ENCODE results near the gene TPO. TPM values are rescaled to one million over a fixed set of nuclear protein-coding genes. Genes with fewer than 3 reads are reported as not detected.

TPO gene
- total RNA-seq, 1 experiment from 2014 or later: not detected

DNA sequence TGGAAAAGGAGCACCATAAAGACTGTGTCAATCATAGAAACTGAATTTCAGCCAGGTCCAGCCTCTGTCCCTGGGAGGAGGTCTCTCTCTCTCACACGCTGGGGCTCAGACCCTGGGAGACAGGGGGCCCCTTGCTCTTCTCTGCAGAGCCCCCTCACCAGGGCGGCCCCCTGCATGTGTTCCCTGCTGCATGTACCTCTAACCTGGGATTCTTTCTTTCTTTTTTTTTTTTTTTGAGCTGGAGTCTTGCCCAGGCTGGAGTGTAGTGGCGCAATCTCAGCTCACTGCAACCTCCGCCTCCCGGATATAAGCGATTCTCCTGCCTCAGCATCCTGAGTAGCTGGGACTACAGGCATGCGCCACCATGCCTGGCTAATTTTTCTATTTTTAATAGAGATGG is 46.5 kb downstream of the TPO start:
- Mint-ChIP-seq H3K27ac (no peak overlapping the region), H3K36me3 (no peaks in the 10 kb centered on the region), H3K27me3 (ENCODE audit: low read depth) (peaks cover 10% of the 10 kb centered on the region; the same call in 1 of the 2 replicates), H3K9me3 (peaks cover 33% of the 10 kb centered on the region), H3K4me1 (peaks cover 7% of the 10 kb centered on the region), H3K4me3 (no peak overlapping the region)
- CTCF ChIA-PET: no interaction called here
- ATAC-seq (no peak), DNase-seq (ENCODE audit: low spot score) (no peak)
- POLR2A ChIA-PET: no interaction called here
- TF ChIP-seq NR1H2 (CRISPR knock-in tag; IDR thresholded peaks at IDR 0.05): no peak
- no peak for TF ChIP-seq ZNF232 (CRISPR knock-in tag; IDR thresholded peaks at IDR 0.05)
- TF ChIP-seq, protein P1, sequence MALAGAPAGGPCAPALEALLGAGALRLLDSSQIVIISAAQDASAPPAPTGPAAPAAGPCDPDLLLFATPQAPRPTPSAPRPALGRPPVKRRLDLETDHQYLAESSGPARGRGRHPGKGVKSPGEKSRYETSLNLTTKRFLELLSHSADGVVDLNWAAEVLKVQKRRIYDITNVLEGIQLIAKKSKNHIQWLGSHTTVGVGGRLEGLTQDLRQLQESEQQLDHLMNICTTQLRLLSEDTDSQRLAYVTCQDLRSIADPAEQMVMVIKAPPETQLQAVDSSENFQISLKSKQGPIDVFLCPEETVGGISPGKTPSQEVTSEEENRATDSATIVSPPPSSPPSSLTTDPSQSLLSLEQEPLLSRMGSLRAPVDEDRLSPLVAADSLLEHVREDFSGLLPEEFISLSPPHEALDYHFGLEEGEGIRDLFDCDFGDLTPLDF (CRISPR knock-in tag; IDR thresholded peaks at IDR 0.05): no peak
- no peak for TF ChIP-seq ETV6 (CRISPR knock-in tag; IDR thresholded peaks at IDR 0.05)
- TF ChIP-seq, protein P2, sequence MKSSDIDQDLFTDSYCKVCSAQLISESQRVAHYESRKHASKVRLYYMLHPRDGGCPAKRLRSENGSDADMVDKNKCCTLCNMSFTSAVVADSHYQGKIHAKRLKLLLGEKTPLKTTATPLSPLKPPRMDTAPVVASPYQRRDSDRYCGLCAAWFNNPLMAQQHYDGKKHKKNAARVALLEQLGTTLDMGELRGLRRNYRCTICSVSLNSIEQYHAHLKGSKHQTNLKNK (CRISPR knock-in tag; IDR thresholded peaks at IDR 0.05): no peak
- TF ChIP-seq, protein P3, sequence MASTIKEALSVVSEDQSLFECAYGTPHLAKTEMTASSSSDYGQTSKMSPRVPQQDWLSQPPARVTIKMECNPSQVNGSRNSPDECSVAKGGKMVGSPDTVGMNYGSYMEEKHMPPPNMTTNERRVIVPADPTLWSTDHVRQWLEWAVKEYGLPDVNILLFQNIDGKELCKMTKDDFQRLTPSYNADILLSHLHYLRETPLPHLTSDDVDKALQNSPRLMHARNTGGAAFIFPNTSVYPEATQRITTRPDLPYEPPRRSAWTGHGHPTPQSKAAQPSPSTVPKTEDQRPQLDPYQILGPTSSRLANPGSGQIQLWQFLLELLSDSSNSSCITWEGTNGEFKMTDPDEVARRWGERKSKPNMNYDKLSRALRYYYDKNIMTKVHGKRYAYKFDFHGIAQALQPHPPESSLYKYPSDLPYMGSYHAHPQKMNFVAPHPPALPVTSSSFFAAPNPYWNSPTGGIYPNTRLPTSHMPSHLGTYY (CRISPR knock-in tag; IDR thresholded peaks at IDR 0.05): no peak
- TF ChIP-seq, protein P4, sequence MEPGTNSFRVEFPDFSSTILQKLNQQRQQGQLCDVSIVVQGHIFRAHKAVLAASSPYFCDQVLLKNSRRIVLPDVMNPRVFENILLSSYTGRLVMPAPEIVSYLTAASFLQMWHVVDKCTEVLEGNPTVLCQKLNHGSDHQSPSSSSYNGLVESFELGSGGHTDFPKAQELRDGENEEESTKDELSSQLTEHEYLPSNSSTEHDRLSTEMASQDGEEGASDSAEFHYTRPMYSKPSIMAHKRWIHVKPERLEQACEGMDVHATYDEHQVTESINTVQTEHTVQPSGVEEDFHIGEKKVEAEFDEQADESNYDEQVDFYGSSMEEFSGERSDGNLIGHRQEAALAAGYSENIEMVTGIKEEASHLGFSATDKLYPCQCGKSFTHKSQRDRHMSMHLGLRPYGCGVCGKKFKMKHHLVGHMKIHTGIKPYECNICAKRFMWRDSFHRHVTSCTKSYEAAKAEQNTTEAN (CRISPR knock-in tag; IDR thresholded peaks at IDR 0.05): no peak
- TF ChIP-seq FOXJ3 (CRISPR knock-in tag; IDR thresholded peaks at IDR 0.05; ENCODE audit: borderline replicate concordance): no peak
- no peak for TF ChIP-seq ZBTB21 (CRISPR knock-in tag; IDR thresholded peaks at IDR 0.05; ENCODE audit: borderline replicate concordance)
- no peak for TF ChIP-seq MYBL2 (CRISPR knock-in tag; IDR thresholded peaks at IDR 0.05)

DNA sequence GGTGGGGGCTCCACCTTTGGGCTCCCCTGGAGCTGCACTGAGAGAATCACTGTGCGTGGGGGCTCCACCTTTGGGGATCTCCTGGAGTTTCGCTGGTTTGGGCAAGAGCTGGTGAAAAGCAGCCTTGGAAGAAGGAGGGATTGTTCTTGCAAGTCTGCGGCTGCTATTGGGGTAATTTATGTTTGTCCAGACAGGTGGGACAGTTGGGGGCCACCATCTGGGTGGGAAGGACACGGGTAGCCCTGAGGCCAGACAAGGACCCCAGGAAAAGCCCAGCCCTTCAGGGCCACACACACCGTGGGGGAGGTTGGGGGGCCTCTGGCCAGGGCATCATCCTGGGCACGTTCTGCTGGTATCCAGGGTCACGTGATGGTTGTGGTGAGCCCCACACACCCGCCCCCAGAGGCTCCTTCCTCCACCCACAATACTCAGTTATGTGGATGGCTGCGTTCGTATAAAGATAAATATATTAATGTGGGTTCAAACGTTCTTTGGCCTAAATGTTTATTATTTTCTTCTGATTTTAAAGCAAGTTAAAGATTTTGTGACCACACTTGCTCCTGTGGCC is 47.7 kb downstream of the TPO start:
- H3K9me3 Mint-ChIP-seq: peaks cover 35% of the 10 kb centered on the region
- ChIA-PET CTCF (interaction anchor here (0.8 kb wide), 1 partner anchor 90 kb away, joined by 3 read pairs; no protein-coding TSS in a partner anchor), POLR2A (no interaction called here)
- no peak overlapping the region for H3K4me3 Mint-ChIP-seq
- ATAC-seq (no peak), DNase-seq (ENCODE audit: low spot score) (no peak)
- no peak overlapping the region for H3K27ac Mint-ChIP-seq
- peaks cover 7% of the 10 kb centered on the region for H3K4me1 Mint-ChIP-seq
- TF ChIP-seq, protein P5, sequence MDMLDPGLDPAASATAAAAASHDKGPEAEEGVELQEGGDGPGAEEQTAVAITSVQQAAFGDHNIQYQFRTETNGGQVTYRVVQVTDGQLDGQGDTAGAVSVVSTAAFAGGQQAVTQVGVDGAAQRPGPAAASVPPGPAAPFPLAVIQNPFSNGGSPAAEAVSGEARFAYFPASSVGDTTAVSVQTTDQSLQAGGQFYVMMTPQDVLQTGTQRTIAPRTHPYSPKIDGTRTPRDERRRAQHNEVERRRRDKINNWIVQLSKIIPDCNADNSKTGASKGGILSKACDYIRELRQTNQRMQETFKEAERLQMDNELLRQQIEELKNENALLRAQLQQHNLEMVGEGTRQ (CRISPR knock-in tag; IDR thresholded peaks at IDR 0.05): peak; percentile 10; the same call in 1 of the 2 replicates
- no peak for TF ChIP-seq ZNF317 (CRISPR knock-in tag; IDR thresholded peaks at IDR 0.05; ENCODE audit: borderline replicate concordance, low read depth)
- TF ChIP-seq SOX15 (CRISPR knock-in tag; IDR thresholded peaks at IDR 0.05): no peak
- peaks cover 9% of the 10 kb centered on the region for H3K27me3 Mint-ChIP-seq (ENCODE audit: low read depth)
- no peaks in the 10 kb centered on the region for H3K36me3 Mint-ChIP-seq

DNA sequence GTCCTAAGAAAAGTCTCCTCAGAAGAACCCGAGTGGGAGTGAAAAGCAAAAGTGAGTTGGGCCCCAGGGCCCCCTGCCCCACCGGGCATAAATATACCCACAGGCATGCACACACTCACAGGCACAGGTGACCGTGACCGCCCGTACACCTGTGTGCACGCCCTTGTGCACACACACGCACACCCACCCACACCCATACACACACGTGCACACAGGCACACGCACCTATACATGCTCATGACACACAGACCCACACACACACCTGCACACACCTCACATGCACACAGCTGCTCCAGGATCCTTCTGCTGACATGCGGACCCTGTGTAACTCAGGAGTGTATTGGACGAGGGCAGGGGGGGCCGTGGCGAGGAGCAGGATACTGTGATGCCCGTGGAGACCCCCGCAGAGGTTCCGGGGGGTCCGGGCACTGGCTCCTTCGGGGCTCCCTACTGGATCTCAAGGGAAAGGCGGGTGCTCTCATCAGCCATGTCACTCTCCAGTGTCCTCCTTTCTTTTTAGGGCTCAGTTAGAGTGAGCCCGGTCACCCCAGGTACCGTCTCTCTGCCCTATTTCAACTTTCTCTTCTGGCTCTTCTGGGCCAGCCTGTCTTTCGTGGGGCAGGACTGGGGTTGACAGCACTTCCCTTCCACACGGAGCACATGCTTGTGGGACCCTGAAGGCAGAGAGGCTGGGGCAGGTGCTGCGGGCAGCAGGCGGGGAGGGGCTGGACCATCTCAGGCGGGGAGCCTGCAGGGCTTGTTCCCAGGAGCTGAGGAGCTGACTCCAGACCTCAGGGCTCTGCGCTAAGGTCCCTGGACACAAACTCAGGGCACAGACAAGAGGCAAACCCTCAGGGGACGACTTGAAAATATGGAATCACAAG is 48.5 kb downstream of the TPO start:
- H3K27ac Mint-ChIP-seq: no peak overlapping the region

More for the DNA sequence above, 48.5 kb downstream of the TPO start:
- 0 out of 2 replicates have a peak, but pooled peaks have one; percentile 39 for ATAC-seq
- DNase-seq (ENCODE audit: low spot score): no peak
- CTCF ChIA-PET: no interaction called here
- peaks cover 17% of the 10 kb centered on the region for H3K27me3 Mint-ChIP-seq (ENCODE audit: low read depth)
- TF ChIP-seq, protein P6, sequence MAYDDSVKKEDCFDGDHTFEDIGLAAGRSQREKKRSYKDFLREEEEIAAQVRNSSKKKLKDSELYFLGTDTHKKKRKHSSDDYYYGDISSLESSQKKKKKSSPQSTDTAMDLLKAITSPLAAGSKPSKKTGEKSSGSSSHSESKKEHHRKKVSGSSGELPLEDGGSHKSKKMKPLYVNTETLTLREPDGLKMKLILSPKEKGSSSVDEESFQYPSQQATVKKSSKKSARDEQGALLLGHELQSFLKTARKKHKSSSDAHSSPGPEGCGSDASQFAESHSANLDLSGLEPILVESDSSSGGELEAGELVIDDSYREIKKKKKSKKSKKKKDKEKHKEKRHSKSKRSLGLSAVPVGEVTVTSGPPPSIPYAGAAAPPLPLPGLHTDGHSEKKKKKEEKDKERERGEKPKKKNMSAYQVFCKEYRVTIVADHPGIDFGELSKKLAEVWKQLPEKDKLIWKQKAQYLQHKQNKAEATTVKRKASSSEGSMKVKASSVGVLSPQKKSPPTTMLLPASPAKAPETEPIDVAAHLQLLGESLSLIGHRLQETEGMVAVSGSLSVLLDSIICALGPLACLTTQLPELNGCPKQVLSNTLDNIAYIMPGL (CRISPR knock-in tag; IDR thresholded peaks at IDR 0.05): no peak
- peaks cover 39% of the 10 kb centered on the region for H3K9me3 Mint-ChIP-seq
- H3K4me3 Mint-ChIP-seq: no peak overlapping the region
- POLR2A ChIA-PET: no interaction called here
- peaks cover 8% of the 10 kb centered on the region for H3K36me3 Mint-ChIP-seq
- H3K4me1 Mint-ChIP-seq: peaks cover 7% of the 10 kb centered on the region
